Measurements from ENCODE around the gene UVRAG. TPM values are rescaled to one million over a fixed set of nuclear protein-coding genes. Genes with fewer than 3 reads are reported as not detected.
"Not testable (repeated sequence)": the region's sequence is repeated elsewhere in the genome, so short reads cannot be mapped to it uniquely, and the experiment has no call there.

Gene UVRAG
- total and polyA plus RNA-seq, 12 donors = 5.0 to 18.3 (median 13.4) TPM

GRCh38 chr11:75849894-75850293, 34.9 kb downstream of the UVRAG start:
- no peak for DNase-seq
- peaks cover 9 to 29% (median 21%) of the 10 kb centered on the region in 9 donors for H3K4me1 ChIP-seq
- intact Hi-C loops (cut with DNase I) = no loop called here
- no peaks in the 10 kb centered on the region for H3K27me3 ChIP-seq
- no peak overlapping the region for H3K4me3 ChIP-seq
- no peak for TF ChIP-seq CTCF (IDR thresholded peaks at IDR 0.05)
- peak overlapping the region in 1 of 10 donors; percentile 69 for H3K27ac ChIP-seq
- H3K9me3 ChIP-seq = peaks cover 0 to 3% (median 0%) of the 10 kb centered on the region in 11 donors
- peaks cover 0 to 24% (median 0%) of the 10 kb centered on the region in 9 donors for H3K36me3 ChIP-seq
- no peak for ATAC-seq

- 7 to 16% methylated on average over 3 of the region's 3 CpGs for WGBS, 2 donors
- intact Hi-C loops (cut with DNase I) = no loop called here
- no peak overlapping the region for H3K4me3 ChIP-seq
- H3K36me3 ChIP-seq = peaks cover 0 to 32% (median 0%) of the 10 kb centered on the region in 9 donors
- H3K27ac ChIP-seq = peak overlapping the region in 9 of 10 donors; percentile 0 to 73 (median 60)
- no peaks in the 10 kb centered on the region for H3K9me3 ChIP-seq
- H3K4me1 ChIP-seq = peaks cover 9 to 29% (median 21%) of the 10 kb centered on the region in 9 donors
- no peak for TF ChIP-seq CTCF (IDR thresholded peaks at IDR 0.05)
- ATAC-seq (peak in 5 of 8 donors; percentile 28 to 79 (median 73)), DNase-seq (no peak)
- H3K27me3 ChIP-seq = no peaks in the 10 kb centered on the region
Observed at GRCh38 chr11:75850787-75851186, 35.8 kb downstream of the UVRAG start.

- Histone ChIP-seq H3K4me1 (peaks cover 9 to 29% (median 21%) of the 10 kb centered on the region in 9 donors), H3K27me3 (no peaks in the 10 kb centered on the region), H3K36me3 (peaks cover 0 to 37% (median 0%) of the 10 kb centered on the region in 9 donors), H3K9me3 (no peaks in the 10 kb centered on the region), H3K4me3 (no peak overlapping the region), H3K27ac (peak overlapping the region in 9 of 10 donors; percentile 0 to 73 (median 60))
- WGBS, 2 donors = 16 to 17% methylated on average over 1 of the region's 1 CpG
- DNase-seq (no peak), ATAC-seq (peak in 6 of 8 donors; percentile 49 to 83 (median 80))
- TF ChIP-seq CTCF (IDR thresholded peaks at IDR 0.05) = no peak
- intact Hi-C loops (cut with DNase I) = no loop called here
Observed at GRCh38 chr11:75851203-75851602, 36.2 kb downstream of the UVRAG start.

- Histone ChIP-seq H3K4me1 (peaks cover 9 to 29% (median 21%) of the 10 kb centered on the region in 9 donors), H3K27ac (no peak overlapping the region), H3K36me3 (peaks cover 0 to 37% (median 0%) of the 10 kb centered on the region in 9 donors), H3K9me3 (no peaks in the 10 kb centered on the region), H3K27me3 (no peaks in the 10 kb centered on the region), H3K4me3 (no peak overlapping the region)
- ATAC-seq (no peak), DNase-seq (no peak)
- 92 to 95% methylated on average over 5 of the region's 5 CpGs for WGBS, 2 donors
- TF ChIP-seq CTCF (IDR thresholded peaks at IDR 0.05) = no peak
- intact Hi-C loops (cut with DNase I) = no loop called here
Observed at GRCh38 chr11:75852406-75853017, 37.5 kb downstream of the UVRAG start.

- WGBS, 2 donors = 98 to 100% methylated on average over 4 of the region's 4 CpGs
- intact Hi-C loops (cut with DNase I) = not testable (repeated sequence)
Observed at GRCh38 chr11:75853563-75853962, 38.6 kb downstream of the UVRAG start.

More at GRCh38 chr11:75853563-75853962, 38.6 kb downstream of the UVRAG start:
- not testable (repeated sequence) for H3K27me3 ChIP-seq, H3K27ac ChIP-seq, DNase-seq, H3K4me3 ChIP-seq, H3K9me3 ChIP-seq, ATAC-seq
- H3K36me3 ChIP-seq = peaks cover 0 to 37% (median 0%) of the 10 kb centered on the region in 9 donors
- peaks cover 9 to 36% (median 26%) of the 10 kb centered on the region in 9 donors for H3K4me1 ChIP-seq
